GM12878 (cell line): ENCODE data around the gene ENDOU. TPM values are rescaled to one million over a fixed set of nuclear protein-coding genes. Genes with fewer than 3 reads are reported as not detected.

ENCODE experiments used
- ATAC-seq: fragments of 200-7000 bp; cut with Tn5 transposase; 3 replicates; pipeline ENCODE4 v1.9.1; 2020; ENCODE audit warnings: mild to moderate bottlenecking, moderate library complexity
- BruUV-seq: library from RNA; stranded (reverse); fragments of 400-500 nt; replicated peaks from 2 replicates; lab custom pipeline; 2021; lab: Mats Ljungman, UMichigan
- CTCF ChIA-PET: fragments of 300-600 bp; sonication (Branson Sonifier 250); formaldehyde crosslinking; extraction: SDS; loops from one replicate; lab custom pipeline; 2021; ENCODE audit warnings: inconsistent platforms; lab: Yijun Ruan, JAX
- POLR2A ChIA-PET: fragments of 350-600 bp; formaldehyde crosslinking; extraction: SDS; loops from one replicate; lab custom pipeline; 2021; ENCODE audit warnings: inconsistent platforms; lab: Charles Lee
- RAD21 ChIA-PET: fragments of 300-600 bp; sonication (Branson Sonifier 250); formaldehyde crosslinking; loops from one replicate; lab custom pipeline; 2023; ENCODE audit warnings: antibody characterized with exemption; ENCODE audit not compliant: unreplicated experiment; lab: Charles Lee
- SMC1A ChIA-PET: fragments of 300-600 bp; sonication (Branson Sonifier 250); formaldehyde crosslinking; loops from one replicate; lab custom pipeline; 2023; ENCODE audit not compliant: unreplicated experiment, uncharacterized antibody; lab: Charles Lee
- DNase-seq: peaks from one replicate; pipeline ENCODE4 v3.0.0-alpha.2; 2011; ENCODE audit warnings: low read depth, low spot score
- FAIRE-seq: peaks from 3 replicates; lab custom pipeline; 2011; peaks lifted over from hg19 to GRCh38; lab: Jason Lieb, UNC
- H2AFZ ChIP-seq: 2 replicates; pipeline ENCODE4 v1.6.0; 2011; ENCODE audit warnings: low read depth, low read length, control low read depth; ENCODE audit not compliant: control insufficient read depth
- H3K27ac ChIP-seq: 2 replicates; pipeline ENCODE4 v1.5.1; 2011; ENCODE audit warnings: control low read depth; ENCODE audit not compliant: control insufficient read depth, insufficient read depth
- H3K27me3 ChIP-seq, 2 experiments: replicated peaks in 1 of 2; 2 replicates each; pipeline versions ENCODE4 v1.6.0 to v1.6.1; 2011; ENCODE audit warnings: low read length in 1 of 2; ENCODE audit not compliant: control insufficient read depth in 2 of 2, insufficient read depth in 2 of 2
- H3K36me3 ChIP-seq, 2 experiments: 2 replicates each; pipeline ENCODE4 v1.5.1; 2011; ENCODE audit warnings: low read length in 1 of 2; ENCODE audit not compliant: control insufficient read depth in 2 of 2, insufficient read depth in 2 of 2
- H3K4me1 ChIP-seq: 2 replicates; pipeline ENCODE4 v1.6.1; 2011; ENCODE audit warnings: mild to moderate bottlenecking, low read length, moderate library complexity, mixed read lengths; ENCODE audit not compliant: control insufficient read depth, insufficient read depth
- H3K4me2 ChIP-seq: 2 replicates; pipeline ENCODE4 v1.6.0; 2011; ENCODE audit warnings: control low read depth; ENCODE audit not compliant: control insufficient read depth, insufficient read depth
- H3K4me3 ChIP-seq: fragments of 200-600 bp; sonication (generic); 2 replicates; pipeline ENCODE4 v1.5.1; 2016
- H3K79me2 ChIP-seq: 2 replicates; pipeline ENCODE4 v1.6.0; 2011; ENCODE audit warnings: low read length; ENCODE audit not compliant: control insufficient read depth, insufficient read depth
- H3K9ac ChIP-seq: 2 replicates; pipeline ENCODE4 v1.8.0; 2011; ENCODE audit warnings: low read length, control low read depth, mixed read lengths; ENCODE audit not compliant: control insufficient read depth, insufficient read depth
- H3K9me3 ChIP-seq: replicated peaks from 3 replicates; pipeline ENCODE4 v1.5.1; 2011; ENCODE audit warnings: mild to moderate bottlenecking, low read length; ENCODE audit not compliant: control insufficient read depth, insufficient read depth
- H4K20me1 ChIP-seq: 2 replicates; pipeline ENCODE4 v1.6.0; 2011; ENCODE audit not compliant: control insufficient read depth, insufficient read depth
- ASH2L ChIP-seq: fragments of 300-600, 200-600 bp; sonication (generic); IDR thresholded peaks from 2 replicates; pipeline ENCODE4 v1.6.1; 2017; ENCODE audit warnings: low read depth, mild to moderate bottlenecking, borderline replicate concordance
- BCL11A ChIP-seq: IDR thresholded peaks from 2 replicates; pipeline ENCODE4 v1.6.1; 2011; ENCODE audit warnings: low read depth, low read length
- BHLHE40 ChIP-seq, 2 experiments: fragments of 450-650 bp in 1 of 2; IDR thresholded peaks; 2 replicates each; pipeline ENCODE4 v1.6.1; 2011 to 2017; ENCODE audit warnings: low read depth in 2 of 2, borderline replicate concordance in 1 of 2, improper control_type of control experiment in 1 of 2, low read length in 1 of 2, mild to moderate bottlenecking in 1 of 2
- BMI1 ChIP-seq: fragments of 450-650 bp; IDR thresholded peaks from 2 replicates; pipeline ENCODE4 v1.6.1; 2016; ENCODE audit warnings: mild to moderate bottlenecking, moderate library complexity, borderline replicate concordance
- CTCF ChIP-seq, 3 experiments: IDR thresholded peaks in 2 of 3; conservative IDR thresholded peaks in 1 of 3; 2 replicates each; pipeline ENCODE4 v1.5.1; 2011; ENCODE audit warnings: low read depth in 3 of 3, low read length in 3 of 3, mild to moderate bottlenecking in 3 of 3, control low read depth in 2 of 3, moderate library complexity in 2 of 3, inconsistent platforms in 1 of 3, mixed read lengths in 1 of 3; ENCODE audit not compliant: control insufficient read depth in 2 of 3, insufficient read depth in 1 of 3; ENCODE audit errors: extremely low read depth in 1 of 3
- EGR1 ChIP-seq, 2 experiments: IDR thresholded peaks; 1 replicate in 1 of 2; 2 replicates in 1 of 2; pipeline ENCODE4 v1.6.1; 2011 to 2012; ENCODE audit warnings: low read depth in 2 of 2, low read length in 2 of 2, borderline replicate concordance in 1 of 2, mild to moderate bottlenecking in 1 of 2, moderate library complexity in 1 of 2
- FOXM1 ChIP-seq: IDR thresholded peaks from 2 replicates; pipeline ENCODE4 v1.6.1; 2012; ENCODE audit warnings: low read depth, mild to moderate bottlenecking, inconsistent platforms, low read length, moderate library complexity
- JUND ChIP-seq: IDR thresholded peaks from 2 replicates; pipeline ENCODE4 v1.6.1; 2012; ENCODE audit warnings: low read depth, mild to moderate bottlenecking, low read length, improper control_type of control experiment, moderate library complexity
- KAT2A ChIP-seq: conservative IDR thresholded peaks from 2 replicates; pipeline ENCODE4 v1.6.1; 2011; ENCODE audit warnings: low read depth, low read length; ENCODE audit not compliant: control insufficient read depth
- MAX ChIP-seq: IDR thresholded peaks from 2 replicates; pipeline ENCODE4 v1.6.1; 2012; ENCODE audit warnings: low read depth, low read length, improper control_type of control experiment
- NFYB ChIP-seq: IDR thresholded peaks from 2 replicates; pipeline ENCODE4 v1.6.1; 2011; ENCODE audit warnings: low read depth, mild to moderate bottlenecking, low read length, improper control_type of control experiment, moderate library complexity; ENCODE audit not compliant: insufficient read depth
- PML ChIP-seq: IDR thresholded peaks from 2 replicates; pipeline ENCODE4 v1.6.1; 2012; ENCODE audit warnings: low read length, inconsistent platforms
- SP1 ChIP-seq: IDR thresholded peaks from one replicate; pipeline ENCODE4 v1.6.1; 2011; ENCODE audit warnings: low read depth, low read length
- SRF ChIP-seq, 2 experiments: IDR thresholded peaks; 2 replicates each; pipeline ENCODE4 v1.6.1; 2011; ENCODE audit warnings: low read depth in 2 of 2, low read length in 2 of 2, mild to moderate bottlenecking in 1 of 2, moderate library complexity in 1 of 2
- SUZ12 ChIP-seq: fragments of 200-600 bp; sonication (generic); IDR thresholded peaks from one replicate; pipeline ENCODE4 v1.6.1; 2018; ENCODE audit warnings: antibody characterized with exemption, mild to moderate bottlenecking; ENCODE audit not compliant: unreplicated experiment
- TBL1XR1 ChIP-seq: IDR thresholded peaks from 2 replicates; pipeline ENCODE4 v1.6.1; 2012; ENCODE audit warnings: low read depth, low read length, improper control_type of control experiment
- TCF12 ChIP-seq: IDR thresholded peaks from 2 replicates; pipeline ENCODE4 v1.6.1; 2011; ENCODE audit warnings: low read depth, mild to moderate bottlenecking, low read length
- YY1 ChIP-seq: IDR thresholded peaks from 2 replicates; pipeline ENCODE4 v1.6.1; 2011; ENCODE audit warnings: low read depth, mild to moderate bottlenecking, low read length
- ZNF207 ChIP-seq: fragments of 450-650 bp; IDR thresholded peaks from 2 replicates; pipeline ENCODE4 v1.6.1; 2014; ENCODE audit warnings: antibody characterized with exemption, mild to moderate bottlenecking, borderline replicate concordance
- ZNF217 ChIP-seq: fragments of 450-650 bp; IDR thresholded peaks from 2 replicates; pipeline ENCODE4 v1.6.1; 2017; ENCODE audit warnings: antibody characterized with exemption, mild to moderate bottlenecking
- ZSCAN29 ChIP-seq: fragments of 450-650 bp; IDR thresholded peaks from 2 replicates; pipeline ENCODE4 v1.6.1; 2017; ENCODE audit warnings: mild to moderate bottlenecking, moderate library complexity
- WGBS: methylation state at CpG from one replicate; pipeline ENCODE4 v1.1.6; 2016; ENCODE audit warnings: low lambda C conversion rate; ENCODE audit not compliant: insufficient replicate concordance, insufficient coverage; ENCODE audit errors: missing lambda C conversion rate; 5-methylcytosine and 5-hydroxymethylcytosine counted together
- in situ Hi-C: fragments of 300-500 bp; cut with MboI; formaldehyde crosslinking; loops from 9 replicates; pipeline ENCODE4 v1.14.3; 2018; ENCODE audit warnings: mixed read lengths
- intact Hi-C: fragments of 100-400 bp; cut with micrococcal nuclease; formaldehyde crosslinking; loops from one replicate; pipeline ENCODE4 v1.14.2; 2022; ENCODE audit not compliant: unreplicated experiment
- polyA plus RNA-seq, 11 experiments: library from polyadenylated mRNA; depleted of rRNA in 4 of 11; unstranded in 6 of 11; stranded (reverse) in 5 of 11; fragments of >200 nt; fragmentation: Nextera tagmentation in 4 of 11; fragmentation: Illumina TruSeq in 1 of 11; extraction: Ambion mirVana in 4 of 11; extraction: Trizol in 1 of 11; gene quantifications; 1 replicate in 1 of 11; 2 replicates in 10 of 11; pipeline versions ENCODE4 v1.2.1 to v1.2.3, GENCODE V29; 2011 to 2016; ENCODE audit warnings: inconsistent platforms in 2 of 11, missing spikeins in 2 of 11, low read depth in 1 of 11
- total RNA-seq, 4 experiments: library from RNA; depleted of rRNA in 3 of 4; stranded (reverse); fragments of >200 nt in 3 of 4; fragmentation: Illumina TruSeq in 1 of 4; extraction: Trizol in 1 of 4; gene quantifications; 2 replicates each; pipeline versions ENCODE4 v1.2.1 to v1.2.3, GENCODE V29; 2013 to 2021
- TF ChIP-seq, protein P1 (sequence below): IDR thresholded peaks from 2 replicates; pipeline ENCODE4 v1.6.1; 2012; ENCODE audit warnings: low read length, inconsistent platforms

The ENDOU gene
- total and polyA plus RNA-seq, 10 of the 15 experiments (the other 5 are each of a cell fraction or from before 2014, with no cell fraction given): 0.03 to 0.17 (median 0.10) TPM; not detected in 4

DNA sequence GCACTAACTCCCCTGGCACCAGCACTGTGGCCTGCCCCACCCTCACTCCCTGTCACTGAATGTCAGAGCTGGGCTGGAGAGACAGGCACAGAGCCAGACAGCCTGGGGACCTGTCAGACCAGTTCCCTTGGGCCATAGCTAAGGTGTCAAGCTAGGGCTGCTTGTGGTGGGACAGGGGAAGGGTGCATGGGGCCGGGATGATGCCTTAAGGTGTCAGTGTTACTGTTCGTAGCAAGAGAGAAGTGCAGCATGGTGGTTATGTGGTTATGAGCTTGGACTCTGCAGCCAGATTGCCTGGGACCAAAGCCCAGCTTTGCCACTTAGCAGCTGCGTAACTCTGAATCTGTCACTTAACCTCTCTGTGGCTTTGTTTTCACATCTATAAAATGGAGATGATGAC, 29.6 kb upstream of the ENDOU start:
- H3K4me2 ChIP-seq: peak overlapping the region; percentile 82
- no peak for FAIRE-seq
- WGBS: 39% methylated on average over 3 of the region's 3 CpGs
- H2AFZ ChIP-seq: peak overlapping the region; percentile 75
- intact Hi-C loops (loop anchor here (1.0 kb wide), 1 partner anchor 13 kb away; no protein-coding TSS in a partner anchor), in situ Hi-C loops (no loop called here)
- BruUV-seq: no TSS peak
- H3K27me3 ChIP-seq: no peaks in the 10 kb centered on the region
- ChIA-PET RAD21 (interaction anchor here (0.5 to 12.6 kb wide), 14 partner anchors 12 to 131 kb away, joined by 3 to 237 read pairs (median 4); partner anchors contain the start of genes ENDOU, RPAP3 and SLC48A1), CTCF (interaction anchor here (0.7 to 14.5 kb wide), 12 partner anchors 11 to 434 kb away, joined by 3 to 507 read pairs (median 14); partner anchors contain the start of genes RPAP3 and SLC48A1), SMC1A (interaction anchor here (1.0 to 12.2 kb wide), 12 partner anchors 9 to 101 kb away, joined by 3 to 277 read pairs (median 6); partner anchors contain the start of gene RPAP3), POLR2A (interaction anchor here (0.9 to 2.4 kb wide), 12 partner anchors 8 to 539 kb away, joined by 3 to 14 read pairs (median 4); no protein-coding TSS in a partner anchor)
- no peaks in the 10 kb centered on the region for H3K79me2 ChIP-seq
- no peaks in the 10 kb centered on the region for H3K36me3 ChIP-seq
- peak overlapping the region; percentile 76 for H3K27ac ChIP-seq
- peak; percentile 27 for DNase-seq
- no peaks in the 10 kb centered on the region for H3K9me3 ChIP-seq
- H4K20me1 ChIP-seq: no peaks in the 10 kb centered on the region
- H3K4me3 ChIP-seq: no peak overlapping the region
- peaks cover 46% of the 10 kb centered on the region for H3K4me1 ChIP-seq
- peak overlapping the region; percentile 32; the same call in 1 of the 2 replicates for H3K9ac ChIP-seq
- peak; percentile 47 for ATAC-seq
- TF ChIP-seq ZNF207 (no peak), BCL11A (no peak), ASH2L (no peak), FOXM1 (no peak), SUZ12 (no peak), SP1 (no peak), ZNF217 (no peak), BHLHE40 (IDR thresholded peaks at IDR 0.05; ENCODE audit: borderline replicate concordance in 1 of 2, low read depth in 2 of 2, low read length in 1 of 2) (no peak), TCF12 (0 out of 2 replicates have a peak, but pooled peaks have one; percentile 9), EGR1 (IDR thresholded peaks at IDR 0.05; ENCODE audit: borderline replicate concordance in 1 of 2, low read depth in 2 of 2, low read length in 2 of 2) (no peak), MAX (0 out of 2 replicates have a peak, but pooled peaks have one; percentile 21), TBL1XR1 (no peak), NFYB (no peak), CTCF (IDR thresholded peaks at IDR 0.05 in 2 of 3, conservative IDR thresholded peaks at IDR 0.05 in 1 of 3; ENCODE audit: control insufficient read depth in 2 of 3, extremely low read depth in 1 of 3, insufficient read depth in 1 of 3, low read depth in 3 of 3, low read length in 3 of 3) (no peak), YY1 (no peak), SRF (IDR thresholded peaks at IDR 0.05; ENCODE audit: low read depth in 2 of 2, low read length in 2 of 2) (no peak), JUND (no peak), KAT2A (no peak), BMI1 (no peak), ZSCAN29 (no peak), PML (no peak)
- TF ChIP-seq, protein P1, sequence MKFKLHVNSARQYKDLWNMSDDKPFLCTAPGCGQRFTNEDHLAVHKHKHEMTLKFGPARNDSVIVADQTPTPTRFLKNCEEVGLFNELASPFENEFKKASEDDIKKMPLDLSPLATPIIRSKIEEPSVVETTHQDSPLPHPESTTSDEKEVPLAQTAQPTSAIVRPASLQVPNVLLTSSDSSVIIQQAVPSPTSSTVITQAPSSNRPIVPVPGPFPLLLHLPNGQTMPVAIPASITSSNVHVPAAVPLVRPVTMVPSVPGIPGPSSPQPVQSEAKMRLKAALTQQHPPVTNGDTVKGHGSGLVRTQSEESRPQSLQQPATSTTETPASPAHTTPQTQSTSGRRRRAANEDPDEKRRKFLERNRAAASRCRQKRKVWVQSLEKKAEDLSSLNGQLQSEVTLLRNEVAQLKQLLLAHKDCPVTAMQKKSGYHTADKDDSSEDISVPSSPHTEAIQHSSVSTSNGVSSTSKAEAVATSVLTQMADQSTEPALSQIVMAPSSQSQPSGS: no peak
